ENCODE data around the gene KCNK10.

DNA sequence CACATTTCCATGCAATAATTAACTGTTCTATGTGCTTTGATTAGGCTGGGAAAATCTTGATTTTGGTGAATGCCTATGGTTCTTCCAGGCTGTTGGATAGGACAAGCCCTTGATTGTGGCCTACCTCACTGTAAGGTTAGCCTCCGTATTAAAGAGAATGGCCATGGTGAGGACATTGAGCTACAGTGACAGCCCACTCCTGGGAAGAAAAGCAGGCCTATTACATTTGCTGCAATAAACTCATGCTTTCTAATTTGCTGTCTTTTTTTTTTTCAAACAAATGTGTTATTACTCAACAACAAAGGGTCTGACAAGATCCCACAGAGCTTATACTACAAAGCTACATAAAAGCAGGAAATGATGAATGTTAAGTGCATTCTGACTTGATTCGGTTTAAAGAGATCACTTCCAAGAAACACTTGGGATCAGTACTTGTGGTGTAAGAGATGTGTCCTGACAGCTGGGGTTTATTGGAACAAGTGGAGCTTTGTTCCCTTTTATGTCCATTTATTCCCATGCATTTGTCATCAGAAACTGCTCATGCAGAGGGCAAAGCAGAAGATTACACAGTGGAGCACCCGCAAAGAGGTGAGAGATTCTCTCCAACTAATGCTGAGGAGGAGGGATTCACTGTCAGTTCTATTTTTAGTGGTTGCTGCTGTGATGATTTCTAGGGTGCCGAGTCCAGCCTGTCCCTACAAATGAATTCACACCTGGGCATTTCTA lies 29.1 kb upstream of the KCNK10 start:
- no peak for TF ChIP-seq CTCF (IDR thresholded peaks at IDR 0.05 in 4 of 5, conservative IDR thresholded peaks at IDR 0.05 in 1 of 5)
- TF ChIP-seq POLR2A (IDR thresholded peaks at IDR 0.05) = no peak

All from gastrocnemius medialis (tissue), 4 donors.